NCI-H524 treated with DMSO at 0.1 percent for 48 hours (cell line): ENCODE results near the gene GABRA5.
"Not testable (repeated sequence)": the region's sequence is repeated elsewhere in the genome, so short reads cannot be mapped to it uniquely, and the experiment has no call there.

ENCODE experiments used
- DNase-seq: peaks from one replicate; lab custom pipeline; 2025; lab: John Stamatoyannopoulos, UW

Gene GABRA5

DNA sequence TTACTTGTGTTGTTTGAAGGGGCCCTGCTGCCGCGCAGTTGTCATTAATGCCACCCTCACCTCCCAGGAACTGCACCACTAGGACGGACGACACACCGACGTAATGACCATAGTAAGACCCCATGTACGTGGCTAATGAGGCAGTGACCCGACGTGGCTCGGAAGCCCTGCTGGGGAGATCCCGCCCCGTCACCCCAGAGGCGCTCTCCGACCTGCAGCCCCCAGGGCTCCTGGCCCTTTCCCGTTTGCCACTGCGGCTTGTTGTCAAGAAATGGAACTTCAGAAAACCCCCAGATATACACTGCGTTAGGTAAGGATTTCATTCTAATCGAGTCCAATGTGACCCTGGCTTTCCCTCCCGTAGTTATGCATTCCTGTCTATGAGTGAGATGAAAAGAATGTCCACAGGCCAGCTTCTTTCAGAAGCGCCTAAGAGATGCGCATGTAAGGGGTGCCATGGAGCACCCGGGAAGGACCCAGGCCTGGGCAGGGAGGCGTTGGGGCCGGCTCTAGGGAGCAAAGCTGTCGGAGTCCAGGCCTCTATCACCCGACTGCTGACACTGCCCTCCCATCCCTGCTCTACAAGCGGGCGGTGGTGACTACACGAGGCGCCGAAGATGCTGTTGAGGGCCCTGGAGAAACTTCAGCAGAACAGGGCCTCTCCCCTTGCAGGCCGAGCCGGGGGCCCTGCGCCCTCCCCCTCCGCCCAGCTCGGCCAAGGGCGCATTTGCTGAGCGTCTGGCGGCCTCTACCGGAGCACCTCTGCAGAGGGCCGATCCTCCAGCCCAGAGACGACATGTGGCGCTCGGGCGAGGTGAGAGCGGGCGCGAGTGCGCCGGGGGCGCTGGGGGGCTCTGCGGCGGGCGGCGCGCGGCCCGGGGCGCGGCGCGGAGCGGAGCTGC is at the start of gene GABRA5:
Gene GABRA5, plus strand, starts transcription at position 765 of the 902 bp plus-strand sequence. CDS start 2,187 bp downstream, outside the sequence.
- peak; percentile 33 for DNase-seq

DNA sequence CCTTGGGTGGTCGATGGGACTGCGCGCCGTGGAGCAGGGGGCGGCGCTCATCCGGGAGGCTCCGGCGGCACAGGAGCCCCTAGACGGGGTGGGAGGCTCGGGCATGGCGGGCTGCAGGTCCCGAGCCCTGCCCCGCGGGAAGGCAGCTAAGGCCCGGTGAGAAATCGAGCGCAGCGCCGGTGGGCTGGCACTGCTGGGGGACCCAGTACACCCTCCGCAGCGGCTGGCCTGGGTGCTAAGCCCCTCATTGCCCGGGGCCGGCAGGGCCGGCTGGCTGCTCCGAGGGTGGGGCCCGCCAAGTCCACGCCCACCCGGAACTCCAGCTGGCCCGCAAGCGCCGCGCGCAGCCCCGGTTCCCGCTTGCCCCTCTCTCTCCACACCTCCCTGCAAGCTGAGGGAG is 35.7 kb upstream of the GABRA5 start:
- not testable (repeated sequence) for DNase-seq

- no peak for DNase-seq
Observed at GRCh38 chr15:26831951-26832350, 34.9 kb upstream of the GABRA5 start.

GRCh38 chr15:26838742-26839460 is 28.0 kb upstream of the GABRA5 start:
- DNase-seq: no peak

DNA sequence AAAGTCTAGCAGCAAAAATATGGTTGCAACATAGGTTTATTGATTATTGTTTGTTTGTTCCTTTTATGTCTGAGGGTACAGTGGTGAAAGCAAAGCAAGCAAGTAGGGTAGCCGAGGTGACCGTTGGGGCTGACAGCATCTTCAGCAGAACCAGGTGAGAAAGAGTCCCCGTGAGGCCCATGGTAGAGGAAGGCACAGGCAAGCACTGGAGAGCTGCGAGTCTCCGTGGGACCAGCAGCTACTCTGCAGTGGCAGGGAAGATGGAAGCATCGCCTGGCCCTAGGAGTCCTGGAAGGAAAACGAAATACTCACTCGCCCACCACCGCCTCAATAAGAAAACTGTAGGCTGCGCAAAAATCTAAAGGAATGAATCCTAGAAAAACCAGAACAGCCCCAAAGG is 25.3 kb upstream of the GABRA5 start:
- no peak for DNase-seq

GRCh38 chr15:26841941-26842340 is 24.9 kb upstream of the GABRA5 start:
- no peak for DNase-seq

DNA sequence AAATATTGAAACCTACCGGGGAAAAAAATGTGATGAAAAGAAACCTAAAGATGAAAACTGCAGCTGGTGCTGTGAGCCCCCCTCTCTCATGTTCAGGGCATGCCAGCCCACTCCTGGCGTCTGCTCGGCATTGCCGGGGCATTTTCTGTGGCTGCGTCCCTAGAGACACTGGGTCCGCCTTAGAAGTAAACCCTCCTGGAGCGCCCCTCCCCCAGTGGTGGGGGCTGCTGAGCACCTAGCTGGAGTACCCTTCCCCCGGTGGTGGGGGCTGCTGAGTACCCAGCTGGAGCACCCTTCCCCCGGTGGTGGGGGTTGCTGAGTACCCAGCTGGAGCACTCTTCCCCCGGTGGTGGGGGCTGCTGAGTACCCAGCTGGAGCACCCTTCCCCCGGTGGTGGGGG is 24.5 kb upstream of the GABRA5 start:
- DNase-seq: no peak

DNA sequence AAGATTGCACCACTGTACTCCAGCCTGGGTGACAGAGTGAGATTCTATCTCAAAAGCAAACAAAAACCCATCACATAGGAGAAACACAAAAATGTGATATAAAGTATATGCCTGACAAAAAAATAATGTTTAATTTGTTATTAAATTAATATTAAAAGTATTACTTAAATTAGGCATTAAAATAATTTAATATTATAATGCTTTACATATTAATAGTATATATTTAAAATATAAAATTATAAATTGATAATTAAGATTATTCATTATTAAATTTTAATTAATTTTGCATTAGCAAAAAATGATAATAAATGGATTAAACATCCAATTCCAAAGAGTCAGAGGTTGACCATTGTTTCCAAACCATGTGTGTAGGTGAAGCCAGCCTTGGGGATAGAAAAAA is 22.0 kb upstream of the GABRA5 start:
- no peak for DNase-seq

- DNase-seq: no peak
Observed at GRCh38 chr15:26848498-26848897, 18.4 kb upstream of the GABRA5 start.

DNA sequence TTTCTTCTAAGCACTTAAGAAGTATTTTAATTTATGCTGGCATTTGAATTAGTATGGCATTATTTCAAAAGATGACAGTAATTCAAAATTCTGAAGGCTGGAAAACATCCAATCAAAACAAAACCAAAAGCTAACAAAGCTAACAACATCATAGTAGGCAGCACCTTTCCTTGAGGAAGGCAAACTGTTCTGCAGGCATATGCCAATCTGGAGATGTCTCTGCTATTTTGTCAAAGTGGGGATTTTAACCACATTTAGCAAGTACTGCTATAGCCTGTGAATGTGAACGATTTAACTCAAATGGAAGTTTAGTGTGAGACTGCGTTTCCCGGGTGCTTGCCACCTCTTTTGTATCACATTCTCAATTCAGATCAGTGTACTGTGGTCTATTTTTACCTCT is 16.7 kb upstream of the GABRA5 start:
- DNase-seq: no peak

DNA sequence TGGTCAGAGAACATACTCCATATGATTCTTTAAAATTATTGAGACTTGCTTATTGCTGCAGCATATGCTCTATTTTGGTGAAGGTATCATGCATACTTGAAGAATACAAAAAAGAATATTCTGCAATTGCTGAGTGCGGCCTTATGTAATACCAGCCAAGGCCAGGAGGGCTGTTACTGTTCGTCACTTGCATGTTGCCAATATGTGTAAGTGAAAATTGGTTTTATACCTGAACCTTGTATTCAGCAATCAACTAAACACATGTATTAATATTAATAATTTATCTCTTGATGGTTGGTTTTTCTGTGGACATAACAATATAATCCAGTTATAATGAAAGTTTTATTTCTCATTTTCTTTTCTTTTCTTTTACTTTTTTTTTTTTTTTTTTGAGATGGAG is 13.9 kb upstream of the GABRA5 start:
- DNase-seq: no peak

GRCh38 chr15:26854435-26854834 is 12.4 kb upstream of the GABRA5 start:
- no peak for DNase-seq

GRCh38 chr15:26864664-26865191 is 2.1 kb upstream of the GABRA5 start:
- DNase-seq: peak; percentile 60

- no peak for DNase-seq
Observed at GRCh38 chr15:26867200-26868007, 542 bp downstream of the GABRA5 start.

GRCh38 chr15:26868029-26868685 is 1.3 kb downstream of the GABRA5 start:
- no peak for DNase-seq

GRCh38 chr15:26869628-26870027 is 2.8 kb downstream of the GABRA5 start:
- no peak for DNase-seq

- DNase-seq: peak; percentile 59
Observed at GRCh38 chr15:26870346-26870745, 3.5 kb downstream of the GABRA5 start.

DNA sequence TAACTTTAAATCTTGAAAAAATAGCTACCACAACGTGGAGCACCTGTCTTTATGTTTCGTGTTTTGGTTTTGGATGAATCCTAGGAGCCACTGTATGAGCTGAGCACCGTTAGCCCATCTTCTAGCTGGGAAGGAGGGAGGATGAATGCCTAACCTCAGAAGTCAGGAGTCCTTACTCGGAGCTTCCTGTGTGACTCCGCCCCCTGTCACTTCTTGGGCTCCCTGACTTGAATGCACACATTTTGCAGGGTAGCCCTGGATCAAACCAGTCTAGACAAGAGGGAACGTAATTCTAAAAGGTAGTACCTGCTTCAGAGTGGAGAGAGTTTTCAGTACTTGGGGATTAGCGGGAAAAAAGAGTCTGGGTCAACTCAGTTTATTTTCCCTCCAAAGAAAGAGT is 5.3 kb downstream of the GABRA5 start:
- no peak for DNase-seq

GRCh38 chr15:26873846-26874245 is 7.0 kb downstream of the GABRA5 start:
- DNase-seq: no peak

DNA sequence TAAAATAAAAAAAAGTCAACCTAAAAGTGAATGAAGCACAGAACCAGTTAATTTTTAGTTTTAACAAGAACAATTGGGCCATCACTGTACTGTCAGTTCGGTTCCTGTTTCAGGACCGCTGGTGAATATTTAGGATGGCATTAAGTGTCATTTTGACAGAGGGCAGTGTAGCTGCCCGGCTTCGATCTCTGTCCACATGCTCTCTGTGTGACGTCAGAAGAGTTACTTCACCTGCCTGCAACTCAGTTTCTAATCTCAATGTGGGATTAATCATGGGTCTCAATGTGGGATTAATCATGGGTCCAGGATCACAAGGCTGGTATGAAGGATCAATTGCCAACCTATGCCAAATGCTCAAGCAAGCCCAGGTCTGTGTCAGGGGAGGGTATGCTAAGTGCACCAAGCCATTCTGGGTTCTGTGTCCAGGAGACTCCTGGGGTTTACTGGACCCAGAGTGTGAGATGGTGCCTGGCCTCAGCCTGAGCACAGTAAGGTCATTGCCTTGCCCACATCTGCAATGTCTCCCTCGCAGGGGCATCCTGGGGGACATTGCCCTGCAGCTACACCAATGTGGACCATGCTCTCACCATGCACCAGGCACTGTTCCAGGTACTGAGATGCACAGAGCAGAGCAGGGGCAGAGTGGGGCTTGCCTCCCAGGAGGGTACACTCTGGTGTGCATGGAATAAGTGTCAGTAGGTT is 8.1 kb downstream of the GABRA5 start:
- no peak for DNase-seq

DNA sequence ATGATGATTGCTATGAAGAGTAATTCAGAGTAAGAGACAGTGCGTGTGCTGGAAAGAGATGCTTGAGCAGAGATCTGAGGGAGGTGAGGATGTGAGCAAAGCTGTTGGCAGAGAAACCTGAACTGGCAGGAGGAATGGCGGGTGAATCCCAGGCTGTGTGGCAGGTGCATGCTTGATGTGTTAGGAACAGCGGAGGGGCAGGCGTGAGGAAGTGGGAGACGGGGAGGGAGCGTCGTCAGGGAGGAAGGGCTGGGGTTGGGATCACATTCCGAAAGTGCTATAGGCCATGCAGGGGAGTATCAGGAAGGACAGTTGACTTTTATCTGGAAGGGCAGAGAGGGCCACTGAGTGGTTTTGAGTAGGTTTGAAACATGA is 8.6 kb downstream of the GABRA5 start:
- no peak for DNase-seq
